HPDE6-E6E7 (cell line): ENCODE results near the gene CYP4F3.
A peak's percentile ranks its signal among the peaks of the same experiment; 100 is the strongest.
"Not testable (repeated sequence)": the region's sequence is repeated elsewhere in the genome, so short reads cannot be mapped to it uniquely, and the experiment has no call there.

ENCODE experiments used
- DNase-seq: peaks from one replicate; pipeline ENCODE4 v3.0.0; 2011; ENCODE audit warnings: missing footprints; ENCODE audit errors: extremely low spot score

The CYP4F3 gene

GRCh38 chr19:15631817-15632216 is 8.9 kb upstream of the CYP4F3 start:
- DNase-seq = peak; percentile 15

GRCh38 chr19:15633082-15633835 is 7.4 kb upstream of the CYP4F3 start:
- no peak for DNase-seq

- DNase-seq = no peak
These were observed 6.6 kb upstream of the CYP4F3 start for GRCh38 chr19:15634105-15634504.

- DNase-seq = no peak
These were observed 5.5 kb upstream of the CYP4F3 start for GRCh38 chr19:15635016-15635805.

- DNase-seq = no peak
These were observed 4.7 kb upstream of the CYP4F3 start for GRCh38 chr19:15636026-15636425.

GRCh38 chr19:15639596-15639995 is 1.1 kb upstream of the CYP4F3 start:
- DNase-seq = no peak

- peak; percentile 23 for DNase-seq
These were observed 354 bp downstream of the CYP4F3 start for GRCh38 chr19:15640904-15641597.

GRCh38 chr19:15641901-15642491 is 1.3 kb downstream of the CYP4F3 start:
- DNase-seq = no peak

- DNase-seq = no peak
These were observed 2.1 kb downstream of the CYP4F3 start for GRCh38 chr19:15642807-15643206.

- no peak for DNase-seq
These were observed 2.7 kb downstream of the CYP4F3 start for GRCh38 chr19:15643387-15643786.

GRCh38 chr19:15644066-15644741 is 3.5 kb downstream of the CYP4F3 start:
- no peak for DNase-seq

- DNase-seq = no peak
These were observed 4.1 kb downstream of the CYP4F3 start for GRCh38 chr19:15644816-15645215.

- no peak for DNase-seq
These were observed 8.8 kb downstream of the CYP4F3 start for GRCh38 chr19:15649526-15649925.

- DNase-seq = not testable (repeated sequence)
These were observed 9.4 kb downstream of the CYP4F3 start for GRCh38 chr19:15650123-15650522.

- DNase-seq = no peak
These were observed 11.1 kb downstream of the CYP4F3 start for GRCh38 chr19:15651791-15652190.

GRCh38 chr19:15652559-15653278 is 12.0 kb downstream of the CYP4F3 start:
- no peak for DNase-seq

GRCh38 chr19:15656467-15656866 is 15.8 kb downstream of the CYP4F3 start:
- no peak for DNase-seq

- no peak for DNase-seq
These were observed 22.6 kb downstream of the CYP4F3 start for GRCh38 chr19:15663247-15663646.

- no peak for DNase-seq
These were observed 25.5 kb downstream of the CYP4F3 start for GRCh38 chr19:15666186-15666585.

GRCh38 chr19:15666883-15667282 is 26.2 kb downstream of the CYP4F3 start:
- no peak for DNase-seq

GRCh38 chr19:15669440-15669839 is 28.7 kb downstream of the CYP4F3 start:
- no peak for DNase-seq
